ENCODE data around the gene CHST15.

DNA sequence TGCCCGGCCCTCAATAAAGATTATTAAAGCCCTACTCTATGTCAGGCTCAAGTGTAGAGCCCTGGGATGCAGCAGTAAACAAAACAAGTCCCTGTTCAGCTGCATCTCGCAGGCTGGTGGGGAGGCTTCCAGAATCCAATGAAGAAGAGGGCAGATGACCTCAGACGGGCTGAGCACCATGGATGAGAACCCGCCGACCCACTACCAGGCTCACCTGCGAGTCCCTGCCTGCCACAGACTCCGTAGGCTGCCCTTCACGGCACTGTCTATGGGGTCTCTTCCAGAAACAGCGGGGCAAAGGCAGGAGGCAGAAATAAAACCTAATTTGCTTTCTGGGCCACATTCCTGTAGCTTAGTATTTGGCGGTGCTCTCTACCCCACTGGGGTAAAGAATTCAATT is 22.7 kb downstream of the CHST15 start:
- TF ChIP-seq, protein P1, sequence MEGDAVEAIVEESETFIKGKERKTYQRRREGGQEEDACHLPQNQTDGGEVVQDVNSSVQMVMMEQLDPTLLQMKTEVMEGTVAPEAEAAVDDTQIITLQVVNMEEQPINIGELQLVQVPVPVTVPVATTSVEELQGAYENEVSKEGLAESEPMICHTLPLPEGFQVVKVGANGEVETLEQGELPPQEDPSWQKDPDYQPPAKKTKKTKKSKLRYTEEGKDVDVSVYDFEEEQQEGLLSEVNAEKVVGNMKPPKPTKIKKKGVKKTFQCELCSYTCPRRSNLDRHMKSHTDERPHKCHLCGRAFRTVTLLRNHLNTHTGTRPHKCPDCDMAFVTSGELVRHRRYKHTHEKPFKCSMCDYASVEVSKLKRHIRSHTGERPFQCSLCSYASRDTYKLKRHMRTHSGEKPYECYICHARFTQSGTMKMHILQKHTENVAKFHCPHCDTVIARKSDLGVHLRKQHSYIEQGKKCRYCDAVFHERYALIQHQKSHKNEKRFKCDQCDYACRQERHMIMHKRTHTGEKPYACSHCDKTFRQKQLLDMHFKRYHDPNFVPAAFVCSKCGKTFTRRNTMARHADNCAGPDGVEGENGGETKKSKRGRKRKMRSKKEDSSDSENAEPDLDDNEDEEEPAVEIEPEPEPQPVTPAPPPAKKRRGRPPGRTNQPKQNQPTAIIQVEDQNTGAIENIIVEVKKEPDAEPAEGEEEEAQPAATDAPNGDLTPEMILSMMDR (IDR thresholded peaks at IDR 0.05), result no peak
- TF ChIP-seq POLR2A (IDR thresholded peaks at IDR 0.05), result no peak
- TF ChIP-seq EP300 (IDR thresholded peaks at IDR 0.05), result no peak

All from ovary (tissue), 3 donors.